GM23248 (cell line): ENCODE measurements around the gene TBX1. TPM values are rescaled to one million over a fixed set of nuclear protein-coding genes. Genes with fewer than 3 reads are reported as not detected.

Experiments
- DNase-seq: peaks from one replicate; pipeline ENCODE4 v3.0.0-alpha.2; 2015
- H2AFZ ChIP-seq: fragments of 200-600 bp; sonication (generic); 2 replicates; pipeline ENCODE4 v1.6.1; 2016; ENCODE audit warnings: antibody characterized with exemption
- H3F3A ChIP-seq: fragments of 200-600 bp; sonication (generic); 2 replicates; pipeline ENCODE4 v1.6.1; 2016; ENCODE audit warnings: mild to moderate bottlenecking, antibody characterized with exemption, mixed run types; ENCODE audit not compliant: insufficient read depth
- H3K27ac ChIP-seq: fragments of 200-600 bp; sonication (generic); 2 replicates; pipeline ENCODE4 v1.5.1; 2016; ENCODE audit warnings: mild to moderate bottlenecking
- H3K27me3 ChIP-seq: fragments of 200-600 bp; sonication (generic); replicated peaks from 2 replicates; pipeline ENCODE4 v1.6.1; 2016; ENCODE audit warnings: mild to moderate bottlenecking; ENCODE audit not compliant: insufficient read depth
- H3K36me3 ChIP-seq: fragments of 200-600 bp; sonication (generic); 2 replicates; pipeline ENCODE4 v1.6.1; 2016; ENCODE audit warnings: low read depth, mild to moderate bottlenecking
- H3K4me1 ChIP-seq: fragments of 200-600 bp; sonication (generic); 2 replicates; pipeline ENCODE4 v1.6.1; 2016; ENCODE audit warnings: mild to moderate bottlenecking; ENCODE audit not compliant: insufficient read depth
- H3K4me2 ChIP-seq: fragments of 200-600 bp; sonication (generic); one replicate; pipeline ENCODE4 v1.6.1; 2016; ENCODE audit warnings: mild to moderate bottlenecking; ENCODE audit not compliant: unreplicated experiment
- H3K4me3 ChIP-seq: fragments of 200-600 bp; sonication (generic); 2 replicates; pipeline ENCODE4 v1.5.1; 2016; ENCODE audit warnings: mild to moderate bottlenecking
- H3K79me2 ChIP-seq: fragments of 200-600 bp; sonication (generic); 2 replicates; pipeline ENCODE4 v1.6.1; 2016; ENCODE audit warnings: mild to moderate bottlenecking; ENCODE audit not compliant: insufficient read depth
- H3K9ac ChIP-seq: fragments of 200-600 bp; sonication (generic); 2 replicates; pipeline ENCODE4 v1.6.1; 2016; ENCODE audit warnings: mild to moderate bottlenecking
- H3K9me2 ChIP-seq: fragments of 200-600 bp; sonication (generic); 2 replicates; pipeline ENCODE4 v1.6.1; 2016; ENCODE audit warnings: mixed run types, mild to moderate bottlenecking, moderate library complexity; ENCODE audit not compliant: insufficient read depth
- H3K9me3 ChIP-seq: fragments of 200-600 bp; sonication (generic); one replicate; pipeline ENCODE4 v1.6.1; 2017; ENCODE audit warnings: low read depth
- H4K20me1 ChIP-seq: fragments of 200-600 bp; sonication (generic); 2 replicates; pipeline ENCODE4 v1.6.0; 2016; ENCODE audit not compliant: insufficient read depth
- EZH2 ChIP-seq: fragments of 200-600 bp; sonication (generic); IDR thresholded peaks from 2 replicates; pipeline ENCODE4 v1.6.1; 2018; ENCODE audit warnings: antibody characterized with exemption, mild to moderate bottlenecking; ENCODE audit not compliant: insufficient read depth, poor library complexity, severe bottlenecking
- EZH2phosphoT487 ChIP-seq: fragments of 200-600 bp; sonication (generic); IDR thresholded peaks from 2 replicates; pipeline ENCODE4 v1.6.1; 2018; ENCODE audit warnings: antibody characterized with exemption, moderate library complexity, mild to moderate bottlenecking, low read depth; ENCODE audit not compliant: insufficient read depth
- WGBS, 2 experiments: methylation state at CpG; one replicate each; pipeline ENCODE4 v1.1.6; 2015 to 2017; ENCODE audit warnings: low lambda C conversion rate in 2 of 2, low coverage in 1 of 2; ENCODE audit errors: missing lambda C conversion rate in 2 of 2; 5-methylcytosine and 5-hydroxymethylcytosine counted together
- in situ Hi-C: fragments of 300-500 bp; cut with MboI; formaldehyde crosslinking; loops from 2 replicates; pipeline ENCODE4 v1.15.0; 2020
- polyA plus RNA-seq: library from polyadenylated mRNA; unstranded; fragments of >200 nt; fragmentation: Nextera tagmentation; extraction: Ambion mirVana; gene quantifications from 2 replicates; pipeline ENCODE4 v1.2.1, GENCODE V29; 2016
- total RNA-seq: library from RNA; depleted of rRNA; stranded (reverse); fragments of >200 nt; shearing (Covaris generic); gene quantifications from 2 replicates; pipeline ENCODE4 v1.2.3, GENCODE V29; 2014

TBX1 gene
- total and polyA plus RNA-seq, 2 experiments from 2014 or later, result 2.8 to 4.6 TPM

- no peak overlapping the region for H3K27ac ChIP-seq
- no peak overlapping the region for H3K4me2 ChIP-seq
- no peaks in the 10 kb centered on the region for H3F3A ChIP-seq
- H3K9ac ChIP-seq, result no peak overlapping the region
- H4K20me1 ChIP-seq, result no peaks in the 10 kb centered on the region
- in situ Hi-C loops, result no loop called here
- peaks cover 24% of the 10 kb centered on the region for H3K4me1 ChIP-seq
- no peaks in the 10 kb centered on the region for H3K9me3 ChIP-seq
- H3K36me3 ChIP-seq, result no peaks in the 10 kb centered on the region
- 76 to 82% methylated on average over 7 of the region's 7 CpGs for WGBS, 2 experiments
- no peaks in the 10 kb centered on the region for H3K79me2 ChIP-seq
- H3K4me3 ChIP-seq, result no peak overlapping the region
- H3K27me3 ChIP-seq, result no peaks in the 10 kb centered on the region
- H2AFZ ChIP-seq, result no peak overlapping the region
- no peak for DNase-seq
- H3K9me2 ChIP-seq, result no peaks in the 10 kb centered on the region
- TF ChIP-seq EZH2 (no peak), EZH2phosphoT487 (no peak)
Observed at GRCh38 chr22:19796160-19796559, 35.6 kb downstream of the TBX1 start.

- H2AFZ ChIP-seq, result no peak overlapping the region
- no peak overlapping the region for H3K9ac ChIP-seq
- no peaks in the 10 kb centered on the region for H3F3A ChIP-seq
- no peak for DNase-seq
- no peaks in the 10 kb centered on the region for H4K20me1 ChIP-seq
- in situ Hi-C loops, result no loop called here
- H3K4me3 ChIP-seq, result no peak overlapping the region
- H3K9me3 ChIP-seq, result no peaks in the 10 kb centered on the region
- no peaks in the 10 kb centered on the region for H3K36me3 ChIP-seq
- H3K9me2 ChIP-seq, result no peaks in the 10 kb centered on the region
- H3K4me1 ChIP-seq, result peaks cover 24% of the 10 kb centered on the region
- H3K27ac ChIP-seq, result no peak overlapping the region
- no peak overlapping the region for H3K4me2 ChIP-seq
- WGBS, 2 experiments, result 90 to 92% methylated on average over 21 to 24 of the region's 24 CpGs
- TF ChIP-seq EZH2phosphoT487 (no peak), EZH2 (no peak)
- no peaks in the 10 kb centered on the region for H3K27me3 ChIP-seq
- no peaks in the 10 kb centered on the region for H3K79me2 ChIP-seq
Observed at GRCh38 chr22:19797086-19798002, 36.8 kb downstream of the TBX1 start.

- no peak for DNase-seq
- in situ Hi-C loops, result no loop called here
- Histone ChIP-seq H3K9me2 (no peaks in the 10 kb centered on the region), H3K27me3 (no peaks in the 10 kb centered on the region), H3K79me2 (no peaks in the 10 kb centered on the region), H3K27ac (no peak overlapping the region), H3K4me1 (peaks cover 24% of the 10 kb centered on the region), H4K20me1 (no peaks in the 10 kb centered on the region), H3K4me3 (no peak overlapping the region), H3K9me3 (no peaks in the 10 kb centered on the region), H2AFZ (no peak overlapping the region), H3K36me3 (no peaks in the 10 kb centered on the region), H3F3A (no peaks in the 10 kb centered on the region), H3K9ac (no peak overlapping the region), H3K4me2 (no peak overlapping the region)
- WGBS, 2 experiments, result 98% methylated on average over 18 to 19 of the region's 19 CpGs
- no peak for TF ChIP-seq EZH2phosphoT487
- no peak for TF ChIP-seq EZH2
Observed at GRCh38 chr22:19798003-19798665, 37.6 kb downstream of the TBX1 start.

- Histone ChIP-seq H3K9me2 (no peaks in the 10 kb centered on the region), H3K27ac (peak overlapping the region; percentile 46), H3K9ac (peak overlapping the region; percentile 23; the same call in 1 of the 2 replicates), H2AFZ (no peak overlapping the region), H3K27me3 (no peaks in the 10 kb centered on the region), H4K20me1 (no peaks in the 10 kb centered on the region), H3F3A (no peaks in the 10 kb centered on the region), H3K36me3 (no peaks in the 10 kb centered on the region), H3K4me1 (peaks cover 24% of the 10 kb centered on the region), H3K79me2 (no peaks in the 10 kb centered on the region), H3K4me3 (no peak overlapping the region), H3K4me2 (peak overlapping the region; percentile 43), H3K9me3 (no peaks in the 10 kb centered on the region)
- in situ Hi-C loops, result no loop called here
- no peak for TF ChIP-seq EZH2
- TF ChIP-seq EZH2phosphoT487, result no peak
- no peak for DNase-seq
- 69 to 73% methylated on average over 6 to 7 of the region's 9 CpGs for WGBS, 2 experiments
Observed at GRCh38 chr22:19798891-19799293, 38.3 kb downstream of the TBX1 start.
